Lower leg skin (tissue), 4 donors: ENCODE results near the gene CRTC1. TPM values are rescaled to one million over a fixed set of nuclear protein-coding genes. Genes with fewer than 3 reads are reported as not detected.

Source experiments
- DNase-seq, 2 donors: peaks; one replicate each; pipeline ENCODE4 v3.0.0-alpha.2; 2019; ENCODE audit warnings: low spot score in 2 of 2
- H3K4me3 ChIP-seq: fragments of 200-600 bp; sonication (generic); 2 replicates; pipeline ENCODE4 v1.5.1; 2017; ENCODE audit warnings: mild to moderate bottlenecking, low read depth; ENCODE audit not compliant: poor library complexity, severe bottlenecking
- CTCF ChIP-seq, 3 donors: fragments of 450-650 bp; IDR thresholded peaks; one replicate each; pipeline ENCODE4 v1.5.1; 2016; ENCODE audit warnings: antibody characterized with exemption in 3 of 3, mild to moderate bottlenecking in 3 of 3, moderate library complexity in 2 of 3
- POLR2A ChIP-seq, 2 donors: fragments of 450-650 bp; IDR thresholded peaks; one replicate each; pipeline ENCODE4 v1.6.1; 2016 to 2017; ENCODE audit warnings: antibody characterized with exemption in 2 of 2, mild to moderate bottlenecking in 1 of 2, moderate library complexity in 1 of 2
- WGBS, 2 donors: methylation state at CpG; one replicate each; pipeline ENCODE4 v1.1.5; 2018; 5-methylcytosine and 5-hydroxymethylcytosine counted together
- intact Hi-C: fragments of 100-400 bp; cut with DNase I; formaldehyde crosslinking; loops from one replicate; pipeline ENCODE4 v1.15.0; 2023; ENCODE audit warnings: low total_unique reads
- total RNA-seq, 4 donors: library from RNA; depleted of rRNA; stranded (reverse); fragments of >200 nt; gene quantifications; one replicate each; pipeline ENCODE4 v1.1.0, GENCODE V29; 2016

CRTC1 gene
- total RNA-seq, 4 donors from 2014 or later, result 2.1 to 5.5 (median 4.2) TPM

GRCh38 chr19:18710996-18711751 is 27.7 kb downstream of the CRTC1 start:
- 72 to 74% methylated on average over 28 of the region's 28 CpGs for WGBS, 2 donors

GRCh38 chr19:18711893-18712292 is 28.4 kb downstream of the CRTC1 start:
- TF ChIP-seq POLR2A (IDR thresholded peaks at IDR 0.05), result no peak
- no peak for TF ChIP-seq CTCF (IDR thresholded peaks at IDR 0.05)
- H3K4me3 ChIP-seq, result no peak overlapping the region
- DNase-seq, result no peak
- intact Hi-C loops, result no loop called here
- 89 to 92% methylated on average over 3 of the region's 3 CpGs for WGBS, 2 donors

More at GRCh38 chr19:18710996-18711751, 27.7 kb downstream of the CRTC1 start:
- no peak for DNase-seq
- H3K4me3 ChIP-seq, result no peak overlapping the region
- TF ChIP-seq CTCF (IDR thresholded peaks at IDR 0.05) (no peak), POLR2A (IDR thresholded peaks at IDR 0.05) (no peak)
- intact Hi-C loops, result no loop called here

DNA sequence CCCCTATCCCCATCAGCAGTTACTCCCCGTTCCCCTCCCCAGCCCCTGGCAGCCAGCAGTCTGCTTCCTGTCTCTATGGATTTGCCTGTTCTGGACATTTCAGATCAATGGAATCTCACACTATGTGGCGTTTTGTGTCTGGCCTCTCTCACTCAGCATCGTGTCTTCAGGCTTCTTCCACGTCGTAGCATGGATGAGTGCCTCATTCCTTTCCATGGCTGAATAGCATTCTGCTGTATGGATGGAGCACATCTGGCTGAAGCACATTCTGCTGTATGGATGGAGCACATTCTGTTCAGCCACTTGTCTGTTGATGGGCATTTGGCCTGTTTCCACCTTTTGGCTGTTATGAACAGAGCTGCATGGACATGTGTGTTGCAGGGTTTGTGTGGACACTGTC is 29.5 kb downstream of the CRTC1 start:
- DNase-seq, result no peak
- no peak overlapping the region for H3K4me3 ChIP-seq
- no peak for TF ChIP-seq CTCF (IDR thresholded peaks at IDR 0.05)
- TF ChIP-seq POLR2A (IDR thresholded peaks at IDR 0.05), result no peak
- WGBS, 2 donors, result 69 to 86% methylated on average over 5 of the region's 5 CpGs
- intact Hi-C loops, result no loop called here

GRCh38 chr19:18713550-18714117 is 30.2 kb downstream of the CRTC1 start:
- intact Hi-C loops, result no loop called here
- H3K4me3 ChIP-seq, result no peak overlapping the region
- TF ChIP-seq POLR2A (IDR thresholded peaks at IDR 0.05) (no peak), CTCF (IDR thresholded peaks at IDR 0.05) (no peak)
- WGBS, 2 donors, result 95% methylated on average over 18 of the region's 18 CpGs
- DNase-seq, result no peak

- intact Hi-C loops, result no loop called here
- TF ChIP-seq CTCF (IDR thresholded peaks at IDR 0.05), result no peak
- no peak for TF ChIP-seq POLR2A (IDR thresholded peaks at IDR 0.05)
- WGBS, 2 donors, result 90% methylated on average over 5 of the region's 5 CpGs
- no peak for DNase-seq
- H3K4me3 ChIP-seq, result no peak overlapping the region
These were observed 31.9 kb downstream of the CRTC1 start for GRCh38 chr19:18715416-18715815.
